Upper lobe of left lung (tissue), 6 donors: ENCODE results near the gene TMPRSS6. TPM values are rescaled to one million over a fixed set of nuclear protein-coding genes. Genes with fewer than 3 reads are reported as not detected.

Experiments used
- ATAC-seq, 2 donors: fragments of 200-7000 bp; cut with Tn5 transposase; one replicate each; pipeline ENCODE4 v1.9.1; 2022; ENCODE audit warnings: mild to moderate bottlenecking in 2 of 2, moderate library complexity in 2 of 2; ENCODE audit not compliant: low FRiP score in 2 of 2
- DNase-seq, 2 donors: peaks; one replicate each; pipeline ENCODE4 v3.0.0-alpha.2; 2019 to 2020
- H3K27ac ChIP-seq, 4 donors: fragments of 200-600 bp; sonication (generic); one replicate each; pipeline ENCODE4 v1.5.1; 2016 to 2019
- H3K27me3 ChIP-seq, 4 donors: fragments of 200-600 bp; sonication (generic); one replicate each; pipeline ENCODE4 v1.5.1; 2017 to 2019
- H3K36me3 ChIP-seq, 4 donors: fragments of 200-600 bp; sonication (generic); one replicate each; pipeline ENCODE4 v1.5.1; 2016 to 2019
- H3K4me1 ChIP-seq, 4 donors: fragments of 200-600 bp; sonication (generic); one replicate each; pipeline ENCODE4 v1.5.1; 2018 to 2019
- H3K4me3 ChIP-seq, 4 donors: fragments of 200-600 bp; sonication (generic); one replicate each; pipeline ENCODE4 v1.5.1; 2017 to 2019; ENCODE audit warnings: mild to moderate bottlenecking in 2 of 4, moderate library complexity in 1 of 4
- H3K9me3 ChIP-seq, 4 donors: fragments of 200-600 bp; sonication (generic); one replicate each; pipeline ENCODE4 v1.5.1; 2018 to 2019
- EP300 ChIP-seq, 4 donors: sonication (generic); formaldehyde crosslinking; IDR thresholded peaks; one replicate each; pipeline ENCODE4 v1.5.1; 2017; ENCODE audit warnings: antibody characterized with exemption in 4 of 4, control low read depth in 2 of 4
- POLR2A ChIP-seq, 4 donors: fragments of 450-650 bp; IDR thresholded peaks; one replicate each; pipeline ENCODE4 v1.5.1; 2016 to 2017; ENCODE audit warnings: antibody characterized with exemption in 4 of 4, mild to moderate bottlenecking in 2 of 4
- POLR2AphosphoS5 ChIP-seq, 2 donors: sonication (generic); formaldehyde crosslinking; IDR thresholded peaks; one replicate each; pipeline ENCODE4 v1.5.1; 2017; ENCODE audit warnings: antibody characterized with exemption in 2 of 2
- WGBS, 2 donors: methylation state at CpG; one replicate each; pipeline ENCODE4 v1.1.5; 2017 to 2018; 5-methylcytosine and 5-hydroxymethylcytosine counted together
- total RNA-seq, 6 donors: library from RNA; depleted of rRNA in 4 of 6; stranded (reverse); fragments of >200 nt in 4 of 6; gene quantifications; one replicate each; pipeline versions ENCODE4 v1.1.0 to v1.2.1, GENCODE V29; 2016 to 2021
- TF ChIP-seq, protein P1 (sequence below), 6 experiments: fragments of 450-650 bp in 4 of 6; fragments of 200-600 bp in 2 of 6; sonication (generic) in 2 of 6; IDR thresholded peaks; one replicate each; pipeline ENCODE4 v1.5.1; 2016 to 2019; ENCODE audit warnings: antibody characterized with exemption in 6 of 6
- donor health status: DM: no; HTN: no; CAD: no; lungs with moderate emphysema.
- donor health status: DM: no; HTN: yes; CAD: no; lungs with severe emphysema.

Gene TMPRSS6
- total RNA-seq, 6 donors from 2014 or later = 0.47 to 8.2 (median 2.0) TPM

DNA sequence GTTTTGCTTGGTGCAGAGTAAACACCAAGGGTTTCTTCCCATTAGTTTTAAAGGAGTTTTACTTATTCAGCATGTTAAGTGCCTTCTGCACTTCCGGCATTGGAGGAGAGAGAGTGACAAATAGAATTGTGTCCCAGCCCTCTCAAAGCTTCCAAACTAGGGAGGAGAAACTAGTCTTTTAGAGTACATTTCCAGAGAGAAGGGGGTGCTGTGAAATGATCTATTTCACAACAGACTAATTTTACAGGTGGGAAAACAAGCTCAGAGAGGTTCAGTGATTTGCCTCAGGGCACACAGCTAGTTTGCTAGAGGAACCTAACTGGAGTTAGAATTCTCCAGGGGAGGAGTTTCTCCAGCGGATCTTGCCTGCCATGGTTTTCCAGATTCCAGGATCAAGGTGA, 77.4 kb downstream of the TMPRSS6 start:
- peak overlapping the region in 1 of 4 donors; percentile 16 for H3K4me3 ChIP-seq
- H3K9me3 ChIP-seq = no peaks in the 10 kb centered on the region
- TF ChIP-seq, protein P1, sequence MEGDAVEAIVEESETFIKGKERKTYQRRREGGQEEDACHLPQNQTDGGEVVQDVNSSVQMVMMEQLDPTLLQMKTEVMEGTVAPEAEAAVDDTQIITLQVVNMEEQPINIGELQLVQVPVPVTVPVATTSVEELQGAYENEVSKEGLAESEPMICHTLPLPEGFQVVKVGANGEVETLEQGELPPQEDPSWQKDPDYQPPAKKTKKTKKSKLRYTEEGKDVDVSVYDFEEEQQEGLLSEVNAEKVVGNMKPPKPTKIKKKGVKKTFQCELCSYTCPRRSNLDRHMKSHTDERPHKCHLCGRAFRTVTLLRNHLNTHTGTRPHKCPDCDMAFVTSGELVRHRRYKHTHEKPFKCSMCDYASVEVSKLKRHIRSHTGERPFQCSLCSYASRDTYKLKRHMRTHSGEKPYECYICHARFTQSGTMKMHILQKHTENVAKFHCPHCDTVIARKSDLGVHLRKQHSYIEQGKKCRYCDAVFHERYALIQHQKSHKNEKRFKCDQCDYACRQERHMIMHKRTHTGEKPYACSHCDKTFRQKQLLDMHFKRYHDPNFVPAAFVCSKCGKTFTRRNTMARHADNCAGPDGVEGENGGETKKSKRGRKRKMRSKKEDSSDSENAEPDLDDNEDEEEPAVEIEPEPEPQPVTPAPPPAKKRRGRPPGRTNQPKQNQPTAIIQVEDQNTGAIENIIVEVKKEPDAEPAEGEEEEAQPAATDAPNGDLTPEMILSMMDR (IDR thresholded peaks at IDR 0.05) = no peak
- TF ChIP-seq POLR2A (IDR thresholded peaks at IDR 0.05) (peak in 1 of 4 donors; percentile 23), POLR2AphosphoS5 (IDR thresholded peaks at IDR 0.05) (no peak)
- H3K4me1 ChIP-seq = peaks cover 0 to 27% (median 21%) of the 10 kb centered on the region in 4 donors
- no peaks in the 10 kb centered on the region for H3K27me3 ChIP-seq
- DNase-seq = peak in 1 of 2 donors; percentile 49
- ATAC-seq = peak; percentile 16 to 58
- 48 to 64% methylated on average over 2 of the region's 2 CpGs for WGBS, 2 donors
- peaks cover 2 to 36% (median 19%) of the 10 kb centered on the region in 4 donors for H3K36me3 ChIP-seq
- peak overlapping the region; percentile 30 to 81 (median 66) for H3K27ac ChIP-seq

GRCh38 chr22:37030560-37031281, 78.8 kb downstream of the TMPRSS6 start:
- H3K4me1 ChIP-seq = peaks cover 0 to 31% (median 19%) of the 10 kb centered on the region in 4 donors
- no peak overlapping the region for H3K4me3 ChIP-seq
- no peaks in the 10 kb centered on the region for H3K27me3 ChIP-seq
- no peaks in the 10 kb centered on the region for H3K9me3 ChIP-seq
- TF ChIP-seq POLR2A (IDR thresholded peaks at IDR 0.05) (peak in 1 of 4 donors; percentile 5), POLR2AphosphoS5 (IDR thresholded peaks at IDR 0.05) (no peak), EP300 (IDR thresholded peaks at IDR 0.05) (no peak)
- H3K27ac ChIP-seq = peak overlapping the region in 3 of 4 donors; percentile 22 to 81 (median 64)
- ATAC-seq (no peak), DNase-seq (no peak)
- peaks cover 3 to 50% (median 25%) of the 10 kb centered on the region in 4 donors for H3K36me3 ChIP-seq
- WGBS, 2 donors = 75 to 78% methylated on average over 13 to 14 of the region's 14 CpGs

- Histone ChIP-seq H3K4me1 (peaks cover 1 to 44% (median 22%) of the 10 kb centered on the region in 4 donors), H3K4me3 (no peak overlapping the region), H3K27ac (no peak overlapping the region), H3K36me3 (peaks cover 3 to 66% (median 39%) of the 10 kb centered on the region in 4 donors), H3K27me3 (no peaks in the 10 kb centered on the region), H3K9me3 (no peaks in the 10 kb centered on the region)
- ATAC-seq (no peak), DNase-seq (peak in 1 of 2 donors; percentile 66)
- TF ChIP-seq EP300 (IDR thresholded peaks at IDR 0.05) = no peak
- no peak for TF ChIP-seq POLR2A (IDR thresholded peaks at IDR 0.05)
- TF ChIP-seq, protein P1 (IDR thresholded peaks at IDR 0.05) = no peak
- TF ChIP-seq POLR2AphosphoS5 (IDR thresholded peaks at IDR 0.05) = no peak
- 92% methylated on average over 8 to 22 of the region's 22 CpGs for WGBS, 2 donors
These were observed 80.5 kb downstream of the TMPRSS6 start for GRCh38 chr22:37028692-37029674.

DNA sequence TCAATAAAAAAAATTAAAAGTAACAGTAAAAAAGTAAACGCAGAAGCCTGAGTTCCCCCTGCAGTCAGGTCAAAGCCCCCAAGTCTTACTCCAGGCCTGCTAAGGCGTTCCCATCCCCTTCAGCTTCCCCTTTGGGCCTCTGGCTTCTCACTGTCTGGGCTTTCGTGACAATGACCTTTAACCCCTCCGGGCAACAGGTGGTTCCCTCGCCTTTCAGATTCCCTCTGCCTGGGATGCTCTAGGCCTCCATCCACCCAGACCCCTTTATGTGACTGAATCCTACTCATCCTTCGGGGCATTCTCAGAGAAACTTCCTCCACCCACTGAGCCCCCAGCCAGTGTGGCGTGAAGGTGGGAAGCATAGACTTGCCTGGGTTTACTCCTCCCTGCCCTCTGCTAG, 82.0 kb downstream of the TMPRSS6 start:
- H3K36me3 ChIP-seq = peaks cover 3 to 66% (median 39%) of the 10 kb centered on the region in 4 donors
- DNase-seq = no peak
- H3K4me3 ChIP-seq = no peak overlapping the region
- no peak overlapping the region for H3K27ac ChIP-seq
- TF ChIP-seq POLR2AphosphoS5 (IDR thresholded peaks at IDR 0.05) (no peak), POLR2A (IDR thresholded peaks at IDR 0.05) (no peak), EP300 (IDR thresholded peaks at IDR 0.05) (no peak)
- TF ChIP-seq, protein P1 (IDR thresholded peaks at IDR 0.05) = no peak
- peaks cover 9 to 44% (median 22%) of the 10 kb centered on the region in 4 donors for H3K4me1 ChIP-seq
- H3K9me3 ChIP-seq = no peaks in the 10 kb centered on the region
- no peaks in the 10 kb centered on the region for H3K27me3 ChIP-seq
- WGBS, 2 donors = 93 to 97% methylated on average over 7 of the region's 7 CpGs
- no peak for ATAC-seq

DNA sequence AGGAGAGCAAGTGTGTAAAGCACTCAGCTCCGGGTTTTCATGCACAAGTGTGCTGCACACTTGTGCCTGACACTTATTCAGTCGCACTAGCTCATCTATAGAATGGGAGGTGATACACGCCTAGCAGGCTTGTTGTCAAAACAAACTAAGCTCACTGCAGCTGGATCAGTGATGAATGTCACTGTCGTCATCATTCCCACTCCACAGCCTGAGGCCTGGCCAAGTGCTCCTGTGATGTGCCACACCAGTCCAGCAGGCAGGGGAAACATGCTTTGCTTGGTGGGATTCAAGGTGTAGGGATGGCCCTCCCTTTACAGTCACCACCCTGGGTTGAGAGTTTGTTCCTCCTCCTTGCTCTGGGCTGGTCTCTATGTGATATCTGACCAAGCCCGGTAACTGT, 83.2 kb downstream of the TMPRSS6 start:
- Histone ChIP-seq H3K9me3 (no peaks in the 10 kb centered on the region), H3K36me3 (peaks cover 3 to 66% (median 39%) of the 10 kb centered on the region in 4 donors), H3K4me3 (no peak overlapping the region), H3K27me3 (no peaks in the 10 kb centered on the region), H3K4me1 (peaks cover 21 to 47% (median 25%) of the 10 kb centered on the region in 4 donors), H3K27ac (no peak overlapping the region)
- TF ChIP-seq, protein P1 (IDR thresholded peaks at IDR 0.05) = no peak
- TF ChIP-seq EP300 (IDR thresholded peaks at IDR 0.05) (no peak), POLR2A (IDR thresholded peaks at IDR 0.05) (no peak), POLR2AphosphoS5 (IDR thresholded peaks at IDR 0.05) (no peak)
- DNase-seq = no peak
- 92 to 97% methylated on average over 4 to 5 of the region's 5 CpGs for WGBS, 2 donors
- no peak for ATAC-seq
